ENCODE results near the gene BUD31. TPM values are rescaled to one million over a fixed set of nuclear protein-coding genes. Genes with fewer than 3 reads are reported as not detected.

BUD31 gene
- total and polyA plus RNA-seq, 4 donors, result 18.5 to 55.9 (median 32.0) TPM

DNA sequence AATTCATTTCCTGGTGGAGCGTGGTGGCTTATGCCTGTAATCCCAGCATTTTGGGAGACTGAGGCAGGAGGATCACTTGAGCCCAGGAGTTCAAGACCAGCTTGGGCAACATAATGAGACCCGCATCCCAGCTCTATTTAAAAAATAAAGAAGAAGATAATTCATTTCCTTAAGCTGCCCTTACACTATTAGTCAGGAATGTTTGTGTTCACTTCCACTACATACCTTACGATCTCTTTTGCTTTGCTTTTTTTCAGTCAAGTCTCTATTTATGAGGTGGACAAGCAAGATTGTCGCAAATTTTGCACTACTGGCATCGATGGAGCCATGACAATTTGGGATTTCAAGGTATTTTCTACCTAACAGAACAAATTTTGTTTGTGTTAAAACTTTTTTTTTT, 45.5 kb upstream of the BUD31 start (continued):
- TF ChIP-seq GABPA (IDR thresholded peaks at IDR 0.05 in 1 of 2, conservative IDR thresholded peaks at IDR 0.05 in 1 of 2), result no peak
- TF ChIP-seq YY1 (IDR thresholded peaks at IDR 0.05), result no peak
- TF ChIP-seq, protein P1, sequence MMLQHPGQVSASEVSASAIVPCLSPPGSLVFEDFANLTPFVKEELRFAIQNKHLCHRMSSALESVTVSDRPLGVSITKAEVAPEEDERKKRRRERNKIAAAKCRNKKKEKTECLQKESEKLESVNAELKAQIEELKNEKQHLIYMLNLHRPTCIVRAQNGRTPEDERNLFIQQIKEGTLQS (IDR thresholded peaks at IDR 0.05), result no peak
- no peak for TF ChIP-seq HNF4A (conservative IDR thresholded peaks at IDR 0.05)
- no peak for TF ChIP-seq EGR1 (IDR thresholded peaks at IDR 0.05; ENCODE audit: low read depth in 2 of 2)
- no peak for TF ChIP-seq TAF1 (conservative IDR thresholded peaks at IDR 0.05)
- no peak for TF ChIP-seq SP1 (IDR thresholded peaks at IDR 0.05)
- TF ChIP-seq, protein P2, sequence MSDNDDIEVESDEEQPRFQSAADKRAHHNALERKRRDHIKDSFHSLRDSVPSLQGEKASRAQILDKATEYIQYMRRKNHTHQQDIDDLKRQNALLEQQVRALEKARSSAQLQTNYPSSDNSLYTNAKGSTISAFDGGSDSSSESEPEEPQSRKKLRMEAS (IDR thresholded peaks at IDR 0.05), result no peak
- TF ChIP-seq JUND (IDR thresholded peaks at IDR 0.05), result no peak

DNA sequence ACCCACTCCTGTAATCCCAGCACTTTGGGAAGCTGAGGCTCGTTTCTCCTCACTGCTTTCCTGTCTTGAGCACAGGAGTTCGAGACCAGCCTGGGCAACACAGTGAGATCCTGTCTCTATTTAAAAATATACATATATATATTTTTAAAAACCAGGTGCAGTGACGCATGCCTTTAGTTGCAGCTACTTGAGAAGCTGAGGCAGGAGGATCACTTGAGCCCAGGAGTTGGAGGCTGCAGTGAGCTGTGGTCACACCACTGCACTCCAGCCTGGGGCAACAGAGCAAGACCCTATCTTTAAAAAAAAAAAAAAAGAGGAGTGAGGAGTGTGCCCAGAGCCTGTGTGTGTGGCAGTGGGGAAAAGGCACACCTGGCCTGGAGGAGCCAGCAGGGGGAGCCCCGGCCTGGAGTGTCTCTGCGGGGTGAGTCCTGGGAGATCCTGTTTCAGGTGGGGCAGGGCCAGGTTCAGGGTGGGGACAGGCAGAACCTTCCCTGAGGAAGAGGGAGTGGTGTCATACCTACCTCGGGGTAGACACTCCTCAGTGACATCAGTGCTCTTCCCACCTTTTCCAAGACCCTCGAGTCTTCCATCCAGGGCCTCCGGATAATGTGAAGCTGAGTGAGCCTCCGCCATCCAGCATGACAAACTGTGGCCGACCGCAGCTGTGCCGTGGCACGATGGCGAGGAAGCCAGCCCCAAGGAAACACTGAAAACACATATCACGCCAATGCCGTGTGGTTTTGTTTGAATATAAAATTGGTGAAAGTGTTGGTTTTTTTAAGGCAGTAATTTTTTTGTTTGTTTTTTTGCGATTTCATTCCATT, 43.2 kb upstream of the BUD31 start:
- no peak overlapping the region for H3K4me3 ChIP-seq (ENCODE audit: low read depth in 1 of 3, low read length in 3 of 3)
- H3K36me3 ChIP-seq (ENCODE audit: control insufficient read depth in 4 of 4, insufficient read depth in 3 of 4, low read depth in 1 of 4, low read length in 3 of 4), result peaks cover 13 to 50% (median 29%) of the 10 kb centered on the region in 4 donors
- no peak overlapping the region for H3K9ac ChIP-seq (ENCODE audit: low read depth in 1 of 2, low read length in 2 of 2)
- DNase-seq (ENCODE audit: low spot score), result peak; percentile 70
- 80% methylated on average over 17 of the region's 17 CpGs for WGBS
- H3K27ac ChIP-seq (ENCODE audit: low read depth in 1 of 2, low read length in 2 of 2), result no peak overlapping the region
- H3K27me3 ChIP-seq (ENCODE audit: control insufficient read depth in 4 of 4, insufficient read depth in 4 of 4, low read length in 3 of 4), result no peaks in the 10 kb centered on the region
- no peaks in the 10 kb centered on the region for H3K9me3 ChIP-seq (ENCODE audit: control insufficient read depth in 4 of 4, low read length in 3 of 4)
- TF ChIP-seq, protein P3, sequence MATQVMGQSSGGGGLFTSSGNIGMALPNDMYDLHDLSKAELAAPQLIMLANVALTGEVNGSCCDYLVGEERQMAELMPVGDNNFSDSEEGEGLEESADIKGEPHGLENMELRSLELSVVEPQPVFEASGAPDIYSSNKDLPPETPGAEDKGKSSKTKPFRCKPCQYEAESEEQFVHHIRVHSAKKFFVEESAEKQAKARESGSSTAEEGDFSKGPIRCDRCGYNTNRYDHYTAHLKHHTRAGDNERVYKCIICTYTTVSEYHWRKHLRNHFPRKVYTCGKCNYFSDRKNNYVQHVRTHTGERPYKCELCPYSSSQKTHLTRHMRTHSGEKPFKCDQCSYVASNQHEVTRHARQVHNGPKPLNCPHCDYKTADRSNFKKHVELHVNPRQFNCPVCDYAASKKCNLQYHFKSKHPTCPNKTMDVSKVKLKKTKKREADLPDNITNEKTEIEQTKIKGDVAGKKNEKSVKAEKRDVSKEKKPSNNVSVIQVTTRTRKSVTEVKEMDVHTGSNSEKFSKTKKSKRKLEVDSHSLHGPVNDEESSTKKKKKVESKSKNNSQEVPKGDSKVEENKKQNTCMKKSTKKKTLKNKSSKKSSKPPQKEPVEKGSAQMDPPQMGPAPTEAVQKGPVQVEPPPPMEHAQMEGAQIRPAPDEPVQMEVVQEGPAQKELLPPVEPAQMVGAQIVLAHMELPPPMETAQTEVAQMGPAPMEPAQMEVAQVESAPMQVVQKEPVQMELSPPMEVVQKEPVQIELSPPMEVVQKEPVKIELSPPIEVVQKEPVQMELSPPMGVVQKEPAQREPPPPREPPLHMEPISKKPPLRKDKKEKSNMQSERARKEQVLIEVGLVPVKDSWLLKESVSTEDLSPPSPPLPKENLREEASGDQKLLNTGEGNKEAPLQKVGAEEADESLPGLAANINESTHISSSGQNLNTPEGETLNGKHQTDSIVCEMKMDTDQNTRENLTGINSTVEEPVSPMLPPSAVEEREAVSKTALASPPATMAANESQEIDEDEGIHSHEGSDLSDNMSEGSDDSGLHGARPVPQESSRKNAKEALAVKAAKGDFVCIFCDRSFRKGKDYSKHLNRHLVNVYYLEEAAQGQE (IDR thresholded peaks at IDR 0.05), result no peak
- TF ChIP-seq JUND (IDR thresholded peaks at IDR 0.05) (no peak), SP1 (IDR thresholded peaks at IDR 0.05) (no peak), RAD21 (IDR thresholded peaks at IDR 0.05) (peak; percentile 74 to 85), RXRA (IDR thresholded peaks at IDR 0.05) (no peak), FOXA1 (IDR thresholded peaks at IDR 0.05) (no peak), NR2F2 (IDR thresholded peaks at IDR 0.05) (no peak), YY1 (IDR thresholded peaks at IDR 0.05) (no peak), HNF4A (conservative IDR thresholded peaks at IDR 0.05) (no peak), EGR1 (IDR thresholded peaks at IDR 0.05; ENCODE audit: low read depth in 2 of 2) (no peak)
- TF ChIP-seq, protein P1 (IDR thresholded peaks at IDR 0.05), result no peak
- TF ChIP-seq, protein P2 (IDR thresholded peaks at IDR 0.05), result no peak
- TF ChIP-seq, protein P4, sequence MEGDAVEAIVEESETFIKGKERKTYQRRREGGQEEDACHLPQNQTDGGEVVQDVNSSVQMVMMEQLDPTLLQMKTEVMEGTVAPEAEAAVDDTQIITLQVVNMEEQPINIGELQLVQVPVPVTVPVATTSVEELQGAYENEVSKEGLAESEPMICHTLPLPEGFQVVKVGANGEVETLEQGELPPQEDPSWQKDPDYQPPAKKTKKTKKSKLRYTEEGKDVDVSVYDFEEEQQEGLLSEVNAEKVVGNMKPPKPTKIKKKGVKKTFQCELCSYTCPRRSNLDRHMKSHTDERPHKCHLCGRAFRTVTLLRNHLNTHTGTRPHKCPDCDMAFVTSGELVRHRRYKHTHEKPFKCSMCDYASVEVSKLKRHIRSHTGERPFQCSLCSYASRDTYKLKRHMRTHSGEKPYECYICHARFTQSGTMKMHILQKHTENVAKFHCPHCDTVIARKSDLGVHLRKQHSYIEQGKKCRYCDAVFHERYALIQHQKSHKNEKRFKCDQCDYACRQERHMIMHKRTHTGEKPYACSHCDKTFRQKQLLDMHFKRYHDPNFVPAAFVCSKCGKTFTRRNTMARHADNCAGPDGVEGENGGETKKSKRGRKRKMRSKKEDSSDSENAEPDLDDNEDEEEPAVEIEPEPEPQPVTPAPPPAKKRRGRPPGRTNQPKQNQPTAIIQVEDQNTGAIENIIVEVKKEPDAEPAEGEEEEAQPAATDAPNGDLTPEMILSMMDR (IDR thresholded peaks at IDR 0.05; ENCODE audit: low read depth, low read length, missing input control), result peak; percentile 57
- no peaks in the 10 kb centered on the region for H3K4me1 ChIP-seq (ENCODE audit: control insufficient read depth in 4 of 4, insufficient read depth in 4 of 4, low read length in 3 of 4)

Data from liver (tissue), 9 donors.